K562 (cell line): ENCODE results near the gene RERE.

Experiments
- CTCF ChIP-seq, 3 experiments: IDR thresholded peaks in 2 of 3; conservative IDR thresholded peaks in 1 of 3; 2 replicates each; pipeline ENCODE4 v1.5.1; 2011 to 2012; ENCODE audit warnings: low read length in 3 of 3, mild to moderate bottlenecking in 3 of 3, control low read depth in 2 of 3, improper control_type of control experiment in 1 of 3, inconsistent platforms in 1 of 3, low read depth in 1 of 3, mixed read lengths in 1 of 3, moderate library complexity in 1 of 3; ENCODE audit not compliant: insufficient read depth in 2 of 3
- EP300 ChIP-seq: IDR thresholded peaks from 2 replicates; pipeline ENCODE4 v1.6.1; 2012; ENCODE audit warnings: low read length, improper control_type of control experiment
- FOXA1 ChIP-seq: fragments of 450-650 bp; IDR thresholded peaks from 2 replicates; pipeline ENCODE4 v1.6.1; 2016; ENCODE audit warnings: mild to moderate bottlenecking, borderline replicate concordance
- L3MBTL2 ChIP-seq: fragments of 450-650 bp; IDR thresholded peaks from 2 replicates; pipeline ENCODE4 v1.6.1; 2016; ENCODE audit warnings: mild to moderate bottlenecking, moderate library complexity
- MTF1 ChIP-seq: fragments of 250-450 bp; sonication (Bioruptor Pico); IDR thresholded peaks from 2 replicates; pipeline ENCODE4 v1.9.0; 2021; ENCODE audit warnings: moderate library complexity, mild to moderate bottlenecking, inconsistent platforms, borderline replicate concordance
- MYC ChIP-seq, 2 experiments: fragments of 250-450 bp in 1 of 2; sonication (Bioruptor Pico) in 1 of 2; IDR thresholded peaks; 2 replicates each; pipeline versions ENCODE4 v1.5.1 to v1.6.1; 2012 to 2021; ENCODE audit warnings: low read depth in 2 of 2, borderline replicate concordance in 1 of 2, improper control_type of control experiment in 1 of 2, low read length in 1 of 2, mild to moderate bottlenecking in 1 of 2, moderate library complexity in 1 of 2
- NFYB ChIP-seq: IDR thresholded peaks from 2 replicates; pipeline ENCODE4 v1.6.1; 2011; ENCODE audit warnings: mild to moderate bottlenecking, moderate library complexity; ENCODE audit not compliant: insufficient read length; ENCODE audit errors: extremely low read depth
- YY1 ChIP-seq, 3 experiments: IDR thresholded peaks; 2 replicates each; pipeline ENCODE4 v1.6.1; 2011; ENCODE audit warnings: low read length in 2 of 3, mild to moderate bottlenecking in 2 of 3, moderate library complexity in 2 of 3, borderline replicate concordance in 1 of 3, control low read depth in 1 of 3, low read depth in 1 of 3; ENCODE audit not compliant: insufficient read depth in 3 of 3, insufficient replicate concordance in 2 of 3, control insufficient read depth in 1 of 3, insufficient read length in 1 of 3; ENCODE audit errors: extremely low read depth in 1 of 3
- ZFP36 ChIP-seq: fragments of 150-350 bp; IDR thresholded peaks from 2 replicates; pipeline ENCODE4 v1.6.1; 2018; ENCODE audit warnings: low read length, low read depth; ENCODE audit not compliant: partially characterized antibody

GRCh38 chr1:8430476-8430875, 387.0 kb downstream of the RERE start:
- TF ChIP-seq FOXA1 (no peak), YY1 (IDR thresholded peaks at IDR 0.05; ENCODE audit: borderline replicate concordance in 1 of 3, control insufficient read depth in 1 of 3, extremely low read depth in 1 of 3, insufficient read depth in 3 of 3, insufficient read length in 1 of 3, insufficient replicate concordance in 2 of 3, low read depth in 1 of 3, low read length in 2 of 3) (no peak), CTCF (IDR thresholded peaks at IDR 0.05 in 2 of 3, conservative IDR thresholded peaks at IDR 0.05 in 1 of 3; ENCODE audit: insufficient read depth in 2 of 3, low read depth in 1 of 3, low read length in 3 of 3) (no peak), NFYB (no peak), ZFP36 (no peak), MTF1 (CRISPR knock-in tag) (no peak), L3MBTL2 (no peak), MYC (IDR thresholded peaks at IDR 0.05; ENCODE audit: low read depth, low read length) (no peak), MYC (CRISPR knock-in tag; IDR thresholded peaks at IDR 0.05; ENCODE audit: borderline replicate concordance, low read depth) (no peak), EP300 (no peak)
